ENCODE results near the gene NLRP9.
"Not testable (repeated sequence)": the region's sequence is repeated elsewhere in the genome, so short reads cannot be mapped to it uniquely, and the experiment has no call there.

Gene NLRP9

DNA sequence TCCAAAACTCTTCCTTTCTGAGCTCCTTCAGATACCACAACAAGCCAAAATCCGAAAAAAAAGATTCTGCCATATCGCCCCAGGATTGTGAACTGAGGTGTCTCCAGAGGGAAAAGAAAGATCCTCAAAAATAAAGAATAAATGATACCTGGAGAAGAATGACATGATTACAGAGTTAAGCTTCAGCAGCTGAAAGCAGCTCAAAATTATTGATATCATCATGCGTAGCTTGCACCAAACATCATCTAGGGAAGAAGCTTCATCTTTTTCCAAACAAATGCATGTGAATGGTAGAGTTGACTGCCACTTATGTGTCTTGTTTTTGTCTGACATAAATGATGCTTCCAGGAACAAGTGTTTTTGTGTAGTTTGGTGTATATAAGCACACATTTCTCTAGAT lies at the start of gene NLRP9:
NLRP9 (minus strand) TSS at position 101 of the 400 bp plus-strand sequence; CDS start at position 73, 28 bp downstream.
- DNase-seq, result no peak

DNA sequence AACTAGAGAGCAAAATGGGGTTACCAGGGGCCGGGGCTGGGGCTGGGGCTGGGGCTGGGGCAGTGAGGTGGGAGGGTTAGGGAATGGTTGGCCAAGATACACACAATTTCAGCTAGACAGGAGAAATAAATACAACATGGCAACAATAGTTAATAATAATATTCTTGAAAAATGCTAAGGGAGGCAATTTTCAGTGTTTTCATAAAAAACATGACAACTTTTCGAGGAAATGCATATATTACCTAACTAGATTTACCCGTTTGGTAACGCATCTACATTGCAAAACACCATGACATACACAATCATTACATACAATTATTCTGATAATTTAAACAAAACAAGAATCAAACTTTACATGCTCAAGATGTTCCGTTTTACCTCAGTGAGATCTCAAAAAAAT lies 42.9 kb upstream of the NLRP9 start:
- DNase-seq, result no peak

DNA sequence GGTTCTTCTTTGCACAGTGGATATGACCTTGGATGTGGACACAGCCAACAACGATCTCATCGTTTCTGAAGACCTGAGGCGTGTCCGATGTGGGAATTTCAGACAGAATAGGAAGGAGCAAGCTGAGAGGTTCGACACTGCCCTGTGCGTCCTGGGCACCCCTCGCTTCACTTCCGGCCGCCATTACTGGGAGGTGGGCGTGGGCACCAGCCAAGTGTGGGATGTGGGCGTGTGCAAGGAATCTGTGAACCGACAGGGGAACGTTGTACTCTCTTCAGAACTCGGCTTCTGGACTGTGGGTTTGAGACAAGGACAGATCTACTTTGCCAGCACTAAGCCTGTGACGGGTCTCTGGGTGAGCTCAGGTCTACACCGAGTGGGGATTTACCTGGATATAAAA lies 40.1 kb upstream of the NLRP9 start:
- no peak for DNase-seq

DNA sequence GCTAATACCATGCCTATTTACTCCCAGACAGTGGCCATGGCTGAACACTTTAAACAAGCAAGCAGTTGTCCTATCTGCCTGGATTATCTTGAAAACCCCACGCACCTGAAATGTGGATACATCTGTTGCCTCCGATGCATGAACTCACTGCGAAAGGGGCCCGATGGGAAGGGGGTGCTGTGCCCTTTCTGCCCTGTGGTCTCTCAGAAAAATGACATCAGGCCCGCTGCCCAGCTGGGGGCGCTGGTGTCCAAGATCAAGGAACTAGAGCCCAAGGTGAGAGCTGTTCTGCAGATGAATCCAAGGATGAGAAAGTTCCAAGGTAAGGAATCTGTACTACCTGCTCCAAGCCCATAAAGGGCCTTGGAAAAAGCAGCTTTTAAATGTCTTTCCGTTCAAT lies 39.3 kb upstream of the NLRP9 start:
- no peak for DNase-seq

DNA sequence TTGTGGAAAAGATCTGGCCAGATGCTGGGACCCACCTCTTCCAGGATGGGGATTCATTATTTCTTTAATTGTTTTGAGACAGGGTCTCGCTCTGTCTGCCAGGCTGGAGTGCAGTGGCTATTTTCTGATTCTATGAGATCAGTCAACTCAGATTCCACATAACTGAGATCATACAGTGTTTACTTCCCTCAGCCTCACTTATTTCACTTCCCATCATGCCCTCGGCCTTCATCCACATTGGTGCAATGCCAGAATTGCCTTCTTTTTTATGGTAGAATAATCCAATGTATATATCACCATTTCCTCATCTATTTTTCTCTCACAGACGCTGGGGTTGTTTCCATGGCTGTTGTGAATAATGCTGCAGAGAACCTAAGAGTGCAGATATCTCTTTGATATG lies 31.4 kb upstream of the NLRP9 start:
- DNase-seq, result not testable (repeated sequence)

DNA sequence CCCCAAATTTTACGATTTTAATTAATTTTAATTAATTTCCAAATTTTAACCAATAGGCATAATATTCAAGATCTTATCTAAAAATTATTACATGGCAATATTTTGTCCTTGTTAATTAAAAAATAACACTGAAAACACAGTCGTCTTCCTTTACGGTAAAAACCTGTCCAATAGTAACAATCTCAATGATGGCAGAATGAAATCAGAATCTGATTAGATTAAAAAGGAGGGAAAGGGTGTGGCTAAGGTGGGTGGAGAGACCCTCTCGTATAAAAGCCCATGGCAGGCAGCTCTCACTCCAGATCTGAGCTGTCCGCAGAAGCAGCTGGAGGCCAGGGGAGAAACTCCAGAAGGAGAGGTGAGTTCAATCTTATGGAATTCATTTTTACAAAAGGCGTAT lies 30.6 kb upstream of the NLRP9 start, which contains the start of gene RFPL4AL1:
RFPL4AL1 (plus strand) TSS at position 301 of the 400 bp plus-strand sequence. CDS start 2,687 bp downstream, outside the sequence.
- DNase-seq, result not testable (repeated sequence)

DNA sequence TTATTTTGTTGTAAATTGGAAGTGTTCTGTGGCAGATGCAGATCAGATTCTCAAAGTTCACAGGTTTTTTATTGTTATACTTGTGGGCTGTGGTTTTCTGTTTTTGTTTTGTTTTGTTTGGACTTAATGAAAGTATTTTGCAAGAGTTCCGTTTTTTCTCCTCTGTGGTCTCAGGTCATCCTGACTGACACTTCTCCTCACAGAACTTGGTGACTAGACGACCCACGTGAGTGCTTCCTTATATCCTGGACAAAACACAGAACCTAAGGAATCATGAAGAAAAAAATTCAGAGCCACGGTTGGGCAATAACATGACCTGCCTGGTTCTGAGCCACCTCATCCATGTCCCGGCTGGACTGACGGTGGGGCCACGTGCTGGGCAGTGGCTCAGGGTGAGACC lies 28.3 kb upstream of the NLRP9 start:
- no peak for DNase-seq

DNA sequence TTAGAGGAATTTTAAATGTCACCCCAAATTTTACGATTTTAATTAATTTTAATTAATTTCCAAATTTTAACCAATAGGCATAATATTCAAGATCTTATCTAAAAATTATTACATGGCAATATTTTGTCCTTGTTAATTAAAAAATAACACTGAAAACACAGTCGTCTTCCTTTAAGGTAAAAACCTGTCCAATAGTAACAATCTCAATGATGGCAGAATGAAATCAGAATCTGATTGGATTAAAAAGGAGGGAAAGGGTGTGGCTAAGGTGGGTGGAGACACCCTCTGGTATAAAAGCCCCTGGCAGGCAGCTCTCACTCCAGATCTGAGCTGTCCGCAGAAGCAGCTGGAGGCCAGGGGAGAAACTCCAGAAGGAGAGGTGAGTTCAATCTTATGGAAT lies 20.6 kb upstream of the NLRP9 start, which contains the start of gene RFPL4A:
RFPL4A (plus strand) TSS at position 301 of the 400 bp plus-strand sequence. CDS start 2,704 bp downstream, outside the sequence.
- not testable (repeated sequence) for DNase-seq

DNA sequence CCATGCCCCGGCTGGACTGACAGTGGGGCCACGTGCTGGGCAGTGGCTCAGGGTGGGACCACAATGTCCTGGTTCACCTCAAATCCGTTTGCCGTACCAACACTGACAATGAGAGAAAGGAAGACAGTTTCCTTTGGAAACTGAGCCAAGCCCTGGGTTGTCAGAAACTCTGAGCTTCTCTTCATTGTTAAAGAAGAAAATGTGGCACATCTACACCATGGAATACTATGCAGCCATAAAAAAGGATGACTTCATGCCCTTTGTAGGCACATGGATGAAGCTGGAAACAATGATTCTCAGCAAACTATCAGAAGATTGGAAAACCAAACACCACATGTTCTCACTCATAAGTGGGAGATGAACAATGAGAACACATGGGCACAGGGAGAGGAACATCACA lies 18.6 kb upstream of the NLRP9 start:
- not testable (repeated sequence) for DNase-seq

DNA sequence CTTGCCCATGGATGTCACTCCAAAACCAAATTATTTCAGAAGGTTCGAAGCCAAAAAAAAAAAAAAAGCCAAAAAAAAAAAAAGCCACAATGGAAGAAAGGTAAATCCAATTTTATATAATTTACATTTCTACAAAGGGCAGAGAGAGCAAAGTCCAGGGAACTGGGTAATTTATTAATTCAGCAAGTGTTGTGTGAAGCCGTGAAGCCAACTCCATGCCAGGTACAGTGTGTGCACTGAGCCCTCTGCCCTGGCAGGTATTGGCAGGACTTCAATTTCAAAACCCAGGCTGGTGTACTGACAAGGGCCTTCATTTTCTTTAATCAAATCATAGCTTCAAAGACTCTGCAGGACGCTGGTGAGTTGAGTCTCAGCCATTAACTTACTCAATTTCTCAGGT lies 15.2 kb upstream of the NLRP9 start:
- no peak for DNase-seq

DNA sequence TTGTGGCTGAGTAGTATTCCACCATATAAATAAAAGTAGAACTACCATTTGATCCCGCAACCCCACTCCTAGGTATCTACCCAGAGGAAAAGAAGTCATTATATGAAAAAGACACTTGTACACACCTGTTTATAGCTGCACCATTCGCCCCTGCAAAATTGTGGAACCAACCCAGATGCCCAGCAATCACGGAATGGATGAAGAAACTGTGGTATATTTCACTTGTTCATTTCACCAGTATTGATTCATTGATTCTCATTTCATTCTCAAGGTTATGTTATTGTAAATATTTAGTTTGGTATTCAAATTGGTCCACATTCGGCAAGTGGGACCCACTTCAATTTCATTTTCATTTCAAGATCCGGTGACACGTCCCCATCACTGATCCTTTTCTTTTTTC lies 12.5 kb upstream of the NLRP9 start:
- DNase-seq, result no peak

DNA sequence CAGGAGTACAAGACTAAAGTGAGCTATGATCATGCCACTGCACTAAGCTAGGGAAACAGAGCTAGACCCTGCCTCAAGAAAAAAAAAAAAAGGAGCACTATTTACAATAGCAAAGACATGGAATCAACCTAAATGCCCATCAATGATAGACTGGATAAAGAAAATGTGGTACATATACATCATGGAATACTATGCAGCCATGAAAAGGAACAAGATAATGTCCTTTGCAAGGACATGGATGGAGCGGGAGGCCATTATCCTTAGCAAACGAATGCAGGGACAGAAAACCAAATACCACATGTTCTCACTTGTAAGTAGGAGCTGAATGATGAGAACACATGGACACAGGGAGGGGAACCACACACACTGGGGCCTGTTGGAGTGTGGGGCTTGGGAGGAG lies 7.8 kb downstream of the NLRP9 start:
- not testable (repeated sequence) for DNase-seq

DNA sequence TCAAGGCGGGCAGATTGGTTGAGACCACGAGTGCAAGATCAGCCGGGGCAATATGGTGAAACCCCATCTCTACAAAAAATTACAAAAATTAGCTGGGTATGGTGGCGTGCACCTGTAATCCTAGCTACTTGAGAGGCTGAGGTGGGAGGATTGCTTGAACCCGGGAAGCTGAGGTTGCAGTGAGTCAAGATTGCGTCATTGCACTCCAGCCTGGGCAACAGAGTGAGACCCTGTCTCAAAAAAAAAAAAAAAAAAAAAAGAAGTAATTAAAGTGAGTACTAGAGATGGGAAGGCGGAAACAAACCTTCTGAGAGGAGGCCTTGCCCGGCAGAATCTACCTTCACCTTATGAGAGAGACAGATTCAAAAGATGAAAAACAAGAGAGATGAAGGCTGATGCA lies 14.7 kb downstream of the NLRP9 start:
- no peak for DNase-seq

DNA sequence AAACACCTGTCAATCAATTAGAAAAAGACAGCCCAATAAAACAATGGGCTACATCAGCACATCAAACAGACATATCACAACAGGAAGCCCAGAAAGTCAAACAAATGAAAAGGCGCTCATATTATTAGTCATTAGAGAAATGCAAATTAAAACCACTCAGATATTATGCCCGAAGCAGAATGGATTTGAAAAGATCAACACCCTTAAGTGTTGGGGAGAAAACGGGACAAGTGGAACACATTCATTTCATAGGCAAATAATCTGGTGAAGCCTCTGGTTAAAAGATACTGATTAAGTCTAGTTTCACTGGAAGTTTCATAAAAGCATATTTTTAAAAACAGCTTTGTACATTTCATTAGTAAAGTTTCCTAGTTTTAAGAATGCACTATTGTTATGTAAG lies 17.4 kb downstream of the NLRP9 start:
- no peak for DNase-seq

DNA sequence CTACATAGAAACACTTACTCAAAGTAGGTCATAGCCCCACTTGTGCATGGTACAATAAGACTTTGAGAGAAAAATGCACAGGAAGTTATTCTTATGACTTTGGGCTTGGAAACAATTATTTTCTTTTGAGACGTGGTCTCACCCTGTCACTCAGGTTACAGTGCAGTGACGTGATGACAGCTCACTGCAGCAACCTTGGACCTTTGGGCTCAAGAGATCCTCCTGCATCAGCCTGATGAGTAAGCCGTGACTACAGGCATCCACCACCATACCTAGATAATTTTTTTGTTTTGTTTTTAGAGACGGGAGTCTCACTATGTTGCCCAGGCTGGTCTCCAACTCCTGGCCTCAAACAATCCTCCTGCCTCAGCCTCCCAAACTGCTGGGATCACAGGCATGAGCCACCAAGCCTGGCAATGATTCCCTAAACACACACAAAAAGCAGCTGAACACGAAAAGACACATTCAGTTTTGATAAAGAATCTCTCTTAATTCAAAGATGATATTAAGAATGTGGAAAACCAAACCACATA lies 17.9 kb downstream of the NLRP9 start:
- DNase-seq, result no peak

DNA sequence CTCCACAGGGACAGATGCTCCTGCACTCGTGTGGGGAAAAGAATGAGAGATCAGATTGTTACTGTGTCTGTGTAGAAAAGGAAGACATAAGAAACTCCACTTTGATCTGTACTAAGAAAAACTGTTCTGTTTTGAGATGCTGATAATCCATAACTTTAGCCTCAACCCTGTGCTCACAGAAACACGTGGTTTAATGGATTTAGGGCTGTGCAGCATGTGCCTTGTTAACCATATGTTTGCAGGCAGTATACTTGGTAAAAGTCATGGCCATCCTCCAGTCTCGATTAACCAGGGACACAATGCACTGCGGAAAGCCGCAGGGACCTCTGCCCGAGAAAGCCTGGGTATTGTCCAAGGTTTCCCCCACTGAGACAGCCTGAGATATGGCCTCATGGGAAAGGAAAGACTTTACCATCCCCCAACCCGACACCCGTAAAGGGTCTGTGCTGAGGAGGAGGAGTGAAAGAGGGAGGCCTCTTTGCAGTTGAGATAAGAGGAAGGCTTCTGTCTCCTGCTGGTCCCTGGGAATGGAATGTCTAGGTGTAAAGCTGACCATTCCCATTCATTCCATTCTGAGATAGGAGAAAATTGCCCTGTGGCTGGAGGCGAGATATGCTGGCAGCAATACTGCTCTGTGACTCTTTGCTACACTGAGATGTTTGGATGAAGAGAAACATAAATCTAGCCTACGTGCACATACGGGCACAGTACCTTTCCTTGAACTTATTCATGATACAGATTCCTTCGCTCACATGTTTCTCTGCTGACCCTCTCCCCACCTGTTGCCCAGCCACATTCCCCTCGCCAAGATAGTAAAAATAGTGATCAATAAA lies 20.1 kb downstream of the NLRP9 start:
- not testable (repeated sequence) for DNase-seq

DNA sequence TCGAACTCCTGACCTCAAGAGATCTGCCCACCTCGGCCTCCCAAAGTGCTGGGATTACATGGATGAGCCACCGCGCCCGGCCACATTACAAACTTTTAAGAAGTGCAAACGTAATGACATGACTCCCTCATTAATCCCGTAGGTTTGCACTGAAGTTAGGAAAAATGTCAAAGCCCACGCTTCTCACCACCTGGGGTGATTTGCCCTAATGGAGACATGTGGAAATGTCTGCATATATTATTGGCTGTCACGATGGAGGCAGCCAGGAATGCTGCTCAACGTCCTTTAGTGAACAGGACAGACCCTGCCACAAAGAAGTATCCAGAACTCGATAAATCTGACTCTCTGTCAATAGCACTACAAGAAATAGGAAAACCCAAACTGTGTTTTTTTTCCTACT lies 21.0 kb downstream of the NLRP9 start:
- no peak for DNase-seq

DNA sequence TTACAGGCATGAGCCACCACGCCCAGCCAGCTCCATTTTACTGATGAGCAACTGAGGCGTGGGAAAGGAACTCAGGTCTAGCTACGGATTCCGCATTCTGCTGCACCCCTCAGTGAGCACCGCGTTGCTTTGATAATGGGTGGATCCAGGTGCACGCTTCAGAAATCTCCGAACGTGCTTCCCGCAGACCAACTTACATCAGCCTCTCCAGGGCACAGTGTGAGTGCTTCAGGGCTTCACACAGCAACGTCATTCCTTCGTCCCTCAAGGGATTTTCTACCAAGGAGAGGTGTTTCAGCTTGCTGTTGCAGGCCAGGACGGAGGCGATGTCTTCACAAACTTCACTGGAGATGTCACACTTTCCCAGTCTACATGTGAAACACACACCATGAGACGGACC lies 21.7 kb downstream of the NLRP9 start:
- DNase-seq, result no peak

DNA sequence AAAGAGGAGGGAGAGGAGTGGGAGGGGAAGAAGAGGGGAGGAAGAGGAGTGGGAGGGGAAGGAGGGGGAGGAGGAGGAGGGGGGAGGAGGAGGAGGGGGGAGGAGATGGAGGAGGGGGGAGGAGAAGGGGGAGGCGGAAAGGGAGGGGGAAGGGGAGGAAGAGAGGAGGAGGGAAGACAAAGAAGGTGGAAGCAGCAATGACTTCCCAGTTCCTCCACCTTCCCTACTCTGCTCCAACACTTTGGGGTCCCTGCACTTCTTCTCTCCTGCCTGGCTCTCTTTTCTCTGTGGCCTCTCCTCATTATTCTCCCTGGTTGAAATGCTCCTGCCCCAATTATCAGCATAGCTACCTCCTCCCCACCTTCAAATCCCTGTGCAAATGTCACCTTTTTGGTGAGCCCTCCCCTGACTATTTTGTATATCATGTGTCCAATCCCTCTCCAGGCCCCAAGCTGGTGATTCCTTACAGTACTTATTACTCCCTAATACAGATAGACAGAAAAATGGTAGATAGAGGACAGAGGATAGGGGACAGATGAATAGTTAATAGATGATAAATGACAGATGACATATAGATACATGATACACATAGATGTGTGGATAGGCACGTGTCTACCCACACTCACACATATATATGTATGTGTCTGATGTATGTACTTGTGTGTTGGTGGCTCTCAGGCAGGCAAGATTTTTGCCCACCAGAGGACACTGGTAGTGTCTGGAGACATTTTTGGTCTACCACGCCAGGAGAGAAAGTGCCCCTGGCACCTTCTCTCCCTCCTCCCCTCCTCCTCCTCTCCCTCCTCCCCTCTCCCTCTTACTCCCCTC lies 25.2 kb downstream of the NLRP9 start:
- no peak for DNase-seq

DNA sequence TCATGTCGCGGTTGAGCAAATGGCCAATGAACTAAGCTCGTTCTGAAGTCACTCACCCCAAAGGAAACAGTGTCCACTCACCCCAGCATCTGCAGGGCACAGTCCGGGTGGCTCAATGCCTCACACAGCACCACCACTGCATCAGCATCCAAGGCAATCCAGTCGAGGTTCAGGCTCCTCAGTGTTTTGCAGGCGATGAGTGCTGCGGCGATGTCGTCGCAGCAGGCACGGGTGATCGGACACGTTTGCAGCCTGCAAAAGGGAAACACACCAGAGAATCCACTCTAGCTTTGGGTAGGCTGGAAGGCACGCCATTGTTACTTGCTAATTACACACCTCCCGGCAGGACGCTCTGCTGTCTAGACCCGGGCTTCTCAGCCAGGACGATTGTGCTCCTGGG lies 26.5 kb downstream of the NLRP9 start:
- no peak for DNase-seq

DNA sequence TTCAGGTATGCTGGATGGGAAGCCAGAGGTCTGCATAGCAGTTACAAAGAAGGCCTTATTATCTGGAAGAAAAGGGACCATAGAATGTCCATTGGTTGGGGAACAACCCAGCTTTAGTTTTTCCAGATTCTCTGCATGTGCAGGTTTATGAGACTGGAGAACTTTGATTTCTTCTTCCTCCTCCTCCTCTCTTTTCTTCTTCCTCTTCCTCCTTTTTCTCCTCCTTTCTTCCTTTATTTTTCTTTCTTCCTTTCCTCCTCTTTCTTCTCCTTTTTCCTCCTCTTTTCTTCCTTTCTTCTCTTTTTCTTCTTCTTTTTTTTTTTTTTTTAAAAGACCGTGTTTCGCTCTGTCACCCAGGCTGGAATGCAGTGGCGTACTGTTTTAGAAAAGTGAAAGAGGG lies 32.2 kb downstream of the NLRP9 start:
- DNase-seq, result no peak

DNA sequence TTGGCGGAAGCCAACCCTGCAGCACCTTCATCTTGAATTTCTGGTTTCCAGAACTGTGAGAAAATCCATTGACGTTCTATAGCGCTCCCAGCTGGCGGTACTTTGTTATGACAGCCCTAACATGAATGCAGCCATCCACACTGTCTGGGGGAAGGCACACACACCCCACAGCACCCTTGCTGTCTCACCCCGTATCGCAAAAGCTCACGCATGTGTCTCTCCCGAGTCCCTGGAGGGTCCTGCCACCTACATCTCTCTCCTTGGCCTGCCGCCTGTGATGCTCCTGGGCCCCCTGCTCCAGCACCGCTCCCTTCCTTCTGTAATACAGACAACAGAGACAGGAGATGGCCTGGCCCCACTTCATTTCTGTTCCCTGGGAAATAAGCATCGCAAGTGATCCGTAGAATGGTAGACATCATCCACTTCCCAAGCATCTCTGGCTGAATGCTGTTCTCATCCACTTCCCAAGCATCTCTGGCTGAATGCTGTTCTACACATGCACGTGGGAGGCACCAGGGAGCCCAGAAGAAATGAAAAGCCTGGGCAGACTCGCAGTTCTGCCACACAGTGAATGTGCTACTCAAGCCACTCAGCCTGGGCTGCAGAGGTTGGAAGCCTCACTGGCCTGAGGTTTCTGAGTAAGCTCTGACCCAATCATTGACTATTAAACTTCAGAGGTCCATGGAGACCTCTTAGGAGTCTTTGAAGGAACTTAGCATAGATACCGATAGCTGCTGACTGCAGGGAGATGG lies 33.5 kb downstream of the NLRP9 start:
- no peak for DNase-seq

DNA sequence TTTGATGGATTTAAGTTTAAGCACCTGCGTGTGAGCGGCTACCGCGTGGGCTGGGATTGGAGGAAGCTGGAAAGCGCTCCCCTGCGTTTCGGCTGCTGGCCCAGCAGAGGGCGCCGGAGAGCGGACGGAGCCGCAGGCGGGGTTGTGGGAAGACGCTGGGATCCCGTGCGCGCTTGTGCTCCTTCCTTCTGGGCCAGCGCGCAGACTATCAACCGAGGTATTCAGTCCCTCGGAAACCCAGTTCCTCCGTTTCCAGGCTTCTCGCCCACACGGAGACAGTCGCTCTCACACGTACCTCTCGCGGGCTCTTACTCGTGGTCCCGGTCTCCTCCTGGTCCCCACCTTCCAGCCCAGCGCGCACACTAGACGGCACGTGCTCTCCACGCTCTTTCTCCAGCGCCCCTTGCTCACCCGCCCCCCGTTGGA lies 34.4 kb downstream of the NLRP9 start:
- no peak for DNase-seq

Data from NCI-H2081 (cell line).